ENCODE measurements around the gene PAIP2. TPM values are rescaled to one million over a fixed set of nuclear protein-coding genes. Genes with fewer than 3 reads are reported as not detected.

PAIP2 gene
- polyA plus RNA-seq, 1 of the 3 experiments (the other 2 are of a cell fraction) = 73.2 TPM

- no peaks in the 10 kb centered on the region for H4K20me1 ChIP-seq (ENCODE audit: insufficient read depth)
- H3K4me2 ChIP-seq = peak within 1 kb of the TSS; percentile 76
- H3K4me3 ChIP-seq (ENCODE audit: low read depth in 2 of 2, low read length in 1 of 2) = peak within 1 kb of the TSS; percentile 57 to 66
- POLR2A ChIA-PET = interaction anchor here (0.5 to 1.1 kb wide), 6 partner anchors 10 to 301 kb away, joined by 3 to 5 read pairs (median 4); partner anchors contain the start of genes DNAJC18 and PROB1
- H3K9me2 ChIP-seq = no peaks in the 10 kb centered on the region
- peak; percentile 95 for DNase-seq
- H3K4me1 ChIP-seq (ENCODE audit: control insufficient read depth in 1 of 2, insufficient read depth in 2 of 2, low read depth in 1 of 2, low read length in 1 of 2) = peaks cover 0 to 13% of the 10 kb centered on the region in 2 experiments; a peak in 1 of 4 replicates
- TF ChIP-seq FOXM1 (IDR thresholded peaks at IDR 0.05; ENCODE audit: low read depth) (no peak), ELF1 (IDR thresholded peaks at IDR 0.05) (peak; percentile 59; the same call in 1 of the 2 replicates), IRF3 (IDR thresholded peaks at IDR 0.05; ENCODE audit: low read depth, low read length) (peak; percentile 27; the same call in 1 of the 2 replicates), MAX (IDR thresholded peaks at IDR 0.05; ENCODE audit: low read depth) (peak; percentile 88; the same call in 1 of the 2 replicates), YY1 (IDR thresholded peaks at IDR 0.05; ENCODE audit: low read depth) (peak; percentile 91), GATA2 (CRISPR knock-in tag; IDR thresholded peaks at IDR 0.05) (no peak), TAF1 (IDR thresholded peaks at IDR 0.05; ENCODE audit: borderline replicate concordance, low read depth, low read length) (peak; percentile 37; the same call in 1 of the 2 replicates), NRF1 (IDR thresholded peaks at IDR 0.05; ENCODE audit: low read depth, low read length) (no peak), USF1 (IDR thresholded peaks at IDR 0.05; ENCODE audit: borderline replicate concordance, low read depth) (no peak), CHD2 (IDR thresholded peaks at IDR 0.05; ENCODE audit: low read length, partially characterized antibody) (peak; percentile 39), FOXJ3 (CRISPR knock-in tag; IDR thresholded peaks at IDR 0.05) (no peak), GABPA (IDR thresholded peaks at IDR 0.05; ENCODE audit: low read depth) (peak; percentile 40; the same call in 1 of the 2 replicates), SIN3A (IDR thresholded peaks at IDR 0.05; ENCODE audit: borderline replicate concordance, low read depth, low read length) (0 out of 2 replicates have a peak, but pooled peaks have one; percentile 11), PBX3 (IDR thresholded peaks at IDR 0.05) (peak; percentile 39; the same call in 1 of the 2 replicates), MXI1 (IDR thresholded peaks at IDR 0.05; ENCODE audit: low read depth, low read length) (peak; percentile 79)
- WGBS (ENCODE audit: low lambda C conversion rate) = 4% methylated on average over 21 of the region's 41 CpGs
- H3K9me3 ChIP-seq = no peaks in the 10 kb centered on the region
- H3K36me3 ChIP-seq (replicated peaks in 1 of 2; ENCODE audit: control insufficient read depth in 1 of 2, insufficient read depth in 2 of 2, low read length in 1 of 2) = peaks cover 0 to 2% of the 10 kb centered on the region in 2 experiments
- H3K27me3 ChIP-seq (ENCODE audit: insufficient read depth) = no peaks in the 10 kb centered on the region
- peak within 1 kb of the TSS; percentile 82 for H2AFZ ChIP-seq (ENCODE audit: low read depth)
- CTCF ChIA-PET = interaction anchor here (0.6 to 3.4 kb wide), 7 partner anchors 11 to 940 kb away, joined by 3 to 29 read pairs (median 7); partner anchors contain the start of genes DNAJC18, MZB1 and PROB1
- peak within 1 kb of the TSS; percentile 94 to 95 for H3K27ac ChIP-seq (ENCODE audit: low read depth in 2 of 2, low read length in 1 of 2)
- H3K79me2 ChIP-seq (ENCODE audit: insufficient read depth) = no peaks in the 10 kb centered on the region
- peaks cover 8% of the 10 kb centered on the region for H3F3A ChIP-seq (replicated peaks; ENCODE audit: insufficient read depth)
- H3K9ac ChIP-seq = peak within 1 kb of the TSS; percentile 74
Measured at GRCh38 chr5:139403787-139404483, 62.3 kb downstream of the PAIP2 start, which contains the start of gene SPATA24. Gene SPATA24, minus strand, starts transcription at chr5:139404089. Its CDS starts 29 bp downstream, at chr5:139404060.

Data from SK-N-SH (cell line).